H1 (cell line): Measurements from ENCODE around the gene XPNPEP2. TPM values are rescaled to one million over a fixed set of nuclear protein-coding genes. Genes with fewer than 3 reads are reported as not detected.
A peak's percentile ranks its signal among the peaks of the same experiment; 100 is the strongest.

Experiments used
- CTCF ChIA-PET: fragments of 300-600 bp; sonication (Branson Sonifier 250); formaldehyde crosslinking; loops from one replicate; lab custom pipeline; 2021; ENCODE audit not compliant: partially characterized antibody; lab: Charles Lee
- POLR2A ChIA-PET: fragments of 300-600 bp; sonication (Branson Sonifier 250); formaldehyde crosslinking; loops from one replicate; lab custom pipeline; 2021; ENCODE audit warnings: inconsistent platforms; ENCODE audit not compliant: partially characterized antibody; lab: Charles Lee
- DNase-seq, 2 experiments: peaks; one replicate each; pipeline versions ENCODE4 v3.0.0 to v3.0.0-alpha.2; 2010 to 2022; ENCODE audit warnings: low spot score in 2 of 2, low read depth in 1 of 2, mixed read lengths in 1 of 2
- FAIRE-seq: peaks from 2 replicates; lab custom pipeline; 2011; peaks lifted over from hg19 to GRCh38; lab: Jason Lieb, UNC
- H2AFZ ChIP-seq: 2 replicates; pipeline ENCODE4 v1.8.1; 2012; ENCODE audit warnings: low read length, inconsistent platforms
- H2AK5ac ChIP-seq: 2 replicates; pipeline ENCODE4 v1.6.1; 2013; ENCODE audit warnings: low read depth, low read length
- H2BK120ac ChIP-seq: replicated peaks from 2 replicates; pipeline ENCODE3; 2013; ENCODE audit warnings: low read depth, low read length, inconsistent platforms
- H2BK12ac ChIP-seq: 2 replicates; pipeline ENCODE4 v1.6.1; 2013; ENCODE audit warnings: low read depth, low read length
- H2BK15ac ChIP-seq: 2 replicates; pipeline ENCODE4 v1.6.1; 2013; ENCODE audit warnings: low read length
- H2BK20ac ChIP-seq: 2 replicates; pipeline ENCODE4 v1.6.1; 2013; ENCODE audit warnings: low read length
- H2BK5ac ChIP-seq: 2 replicates; pipeline ENCODE4 v1.6.1; 2013; ENCODE audit warnings: low read depth, low read length
- H3K14ac ChIP-seq: 2 replicates; pipeline ENCODE4 v1.6.1; 2013; ENCODE audit warnings: inconsistent platforms; ENCODE audit not compliant: insufficient read length
- H3K18ac ChIP-seq: 2 replicates; pipeline ENCODE4 v1.6.1; 2013; ENCODE audit warnings: low read length; ENCODE audit errors: extremely low read depth
- H3K23ac ChIP-seq: 2 replicates; pipeline ENCODE4 v1.6.1; 2013; ENCODE audit warnings: inconsistent platforms; ENCODE audit not compliant: insufficient read length
- H3K23me2 ChIP-seq: 2 replicates; pipeline ENCODE4 v1.6.1; 2013; ENCODE audit warnings: low read depth, low read length
- H3K27ac ChIP-seq: 2 replicates; pipeline ENCODE4 v1.6.1; 2011; ENCODE audit warnings: low read depth, low read length, inconsistent platforms
- H3K27me3 ChIP-seq, 4 experiments: replicated peaks in 1 of 4; 1 replicate in 1 of 4; 2 replicates in 3 of 4; pipeline versions ENCODE4 v1.6.1 to v1.8.1; 2011 to 2013; ENCODE audit warnings: low read length in 3 of 4, mild to moderate bottlenecking in 3 of 4, inconsistent platforms in 2 of 4, mixed read lengths in 2 of 4, moderate library complexity in 1 of 4; ENCODE audit not compliant: control insufficient read depth in 3 of 4, insufficient read depth in 3 of 4; ENCODE audit errors: extremely low read depth in 1 of 4
- H3K36me3 ChIP-seq, 4 experiments: 2 replicates each; pipeline versions ENCODE4 v1.6.1 to v1.8.1; 2011 to 2013; ENCODE audit warnings: mild to moderate bottlenecking in 4 of 4, low read length in 3 of 4, moderate library complexity in 2 of 4, control low read depth in 1 of 4, inconsistent platforms in 1 of 4; ENCODE audit not compliant: insufficient read depth in 4 of 4, control insufficient read depth in 2 of 4
- H3K4ac ChIP-seq: replicated peaks from 2 replicates; pipeline ENCODE3; 2013; ENCODE audit warnings: low read length, low read depth, mixed read lengths, inconsistent platforms; ENCODE audit not compliant: insufficient read length
- H3K4me1 ChIP-seq, 4 experiments: replicated peaks in 1 of 4; 1 replicate in 1 of 4; 2 replicates in 3 of 4; pipeline versions ENCODE4 v1.6.1 to v1.8.1; 2011 to 2013; ENCODE audit warnings: low read length in 3 of 4, inconsistent platforms in 2 of 4, mixed read lengths in 1 of 4; ENCODE audit not compliant: insufficient read depth in 4 of 4, control insufficient read depth in 3 of 4
- H3K4me2 ChIP-seq, 2 experiments: 2 replicates each; pipeline versions ENCODE4 v1.6.1 to v1.8.1; 2011 to 2013; ENCODE audit warnings: low read depth in 2 of 2, low read length in 2 of 2, control low read depth in 1 of 2, inconsistent platforms in 1 of 2, mild to moderate bottlenecking in 1 of 2; ENCODE audit not compliant: insufficient read depth in 1 of 2
- H3K4me3 ChIP-seq, 4 experiments: fragments of 200-600, 300-600 bp in 1 of 4; sonication (generic), shearing (Covaris generic), sonication (Bioruptor Twin) in 1 of 4; 2 replicates each; pipeline versions ENCODE4 v1.5.1 to v1.8.1; 2011 to 2016; ENCODE audit warnings: low read length in 4 of 4, low read depth in 3 of 4, control low read depth in 2 of 4, inconsistent platforms in 2 of 4, mild to moderate bottlenecking in 2 of 4, mixed read lengths in 1 of 4, moderate library complexity in 1 of 4; ENCODE audit not compliant: insufficient read depth in 2 of 4; ENCODE audit errors: extremely low read depth in 1 of 4
- H3K56ac ChIP-seq: replicated peaks from 2 replicates; pipeline ENCODE3; 2013; ENCODE audit warnings: low read depth, mild to moderate bottlenecking, mixed read lengths, low read length, inconsistent platforms; ENCODE audit not compliant: insufficient read length
- H3K79me1 ChIP-seq: 2 replicates; pipeline ENCODE4 v1.6.1; 2013; ENCODE audit warnings: low read depth, low read length, control low read depth
- H3K79me2 ChIP-seq, 2 experiments: 2 replicates each; pipeline versions ENCODE4 v1.6.1 to v1.8.1; 2012 to 2013; ENCODE audit warnings: low read length in 2 of 2, mild to moderate bottlenecking in 2 of 2, inconsistent platforms in 1 of 2; ENCODE audit not compliant: insufficient read depth in 2 of 2, control insufficient read depth in 1 of 2
- H3K9ac ChIP-seq, 4 experiments: replicated peaks in 1 of 4; 1 replicate in 1 of 4; 2 replicates in 3 of 4; pipeline versions ENCODE4 v1.6.1 to v1.8.1; 2011 to 2013; ENCODE audit warnings: low read depth in 3 of 4, low read length in 3 of 4, control low read depth in 2 of 4, mild to moderate bottlenecking in 2 of 4, moderate library complexity in 2 of 4, inconsistent platforms in 1 of 4; ENCODE audit errors: extremely low read depth in 1 of 4
- H3K9me3 ChIP-seq, 2 experiments: 2 replicates each; pipeline versions ENCODE4 v1.6.1 to v1.8.1; 2012 to 2013; ENCODE audit warnings: mild to moderate bottlenecking in 2 of 2, moderate library complexity in 2 of 2, control low read depth in 1 of 2, inconsistent platforms in 1 of 2, low read depth in 1 of 2, low read length in 1 of 2, mixed read lengths in 1 of 2; ENCODE audit not compliant: insufficient read depth in 2 of 2
- H4K20me1 ChIP-seq, 2 experiments: replicated peaks in 1 of 2; 2 replicates each; pipeline versions ENCODE3 to v1.8.1; 2011 to 2013; ENCODE audit warnings: inconsistent platforms in 2 of 2, low read length in 2 of 2, mild to moderate bottlenecking in 1 of 2; ENCODE audit not compliant: insufficient read depth in 2 of 2, control insufficient read depth in 1 of 2
- H4K5ac ChIP-seq: 2 replicates; pipeline ENCODE4 v1.6.1; 2013; ENCODE audit warnings: low read length, low read depth, mixed read lengths, inconsistent platforms; ENCODE audit not compliant: insufficient read length
- H4K8ac ChIP-seq: 2 replicates; pipeline ENCODE4 v1.8.0; 2013; ENCODE audit warnings: mild to moderate bottlenecking, moderate library complexity, low read length, inconsistent platforms; ENCODE audit not compliant: insufficient read depth; ENCODE audit errors: extremely low read depth
- H4K91ac ChIP-seq: replicated peaks from 2 replicates; pipeline ENCODE3; 2013; ENCODE audit warnings: low read length, mixed read lengths, inconsistent platforms; ENCODE audit not compliant: insufficient read length
- CTCF ChIP-seq, 3 experiments: IDR thresholded peaks; 1 replicate in 2 of 3; 2 replicates in 1 of 3; pipeline versions ENCODE4 v1.5.1 to v1.6.1; 2011; ENCODE audit warnings: low read length in 3 of 3, mild to moderate bottlenecking in 3 of 3, inconsistent platforms in 2 of 3, low read depth in 1 of 3, moderate library complexity in 1 of 3; ENCODE audit not compliant: insufficient read depth in 1 of 3; ENCODE audit errors: control extremely low read depth in 1 of 3
- E2F6 ChIP-seq: IDR thresholded peaks from 2 replicates; pipeline ENCODE4 v1.6.1; 2012; ENCODE audit warnings: inconsistent platforms
- MAX ChIP-seq: IDR thresholded peaks from 2 replicates; pipeline ENCODE4 v1.6.1; 2012; ENCODE audit warnings: inconsistent platforms
- RAD21 ChIP-seq, 2 experiments: IDR thresholded peaks in 1 of 2; conservative IDR thresholded peaks in 1 of 2; 2 replicates each; pipeline ENCODE4 v1.6.1; 2011; ENCODE audit warnings: low read depth in 2 of 2, low read length in 2 of 2, improper control_type of control experiment in 1 of 2, inconsistent platforms in 1 of 2, mild to moderate bottlenecking in 1 of 2, moderate library complexity in 1 of 2
- SP1 ChIP-seq: IDR thresholded peaks from 2 replicates; pipeline ENCODE4 v1.6.1; 2011; ENCODE audit warnings: low read depth, low read length
- TEAD4 ChIP-seq: IDR thresholded peaks from 2 replicates; pipeline ENCODE4 v1.6.1; 2012; ENCODE audit warnings: low read depth, low read length, inconsistent platforms, mixed read lengths
- WGBS, 2 experiments: shearing (Covaris generic) in 1 of 2; methylation state at CpG; one replicate each; pipeline versions ENCODE4 v1.1.6 to v1.1.7; 2013 to 2015; ENCODE audit warnings: low lambda C conversion rate in 2 of 2, mixed read lengths in 2 of 2, inconsistent platforms in 1 of 2, low coverage in 1 of 2, missing lambda C conversion rate in 1 of 2; ENCODE audit not compliant: insufficient replicate concordance in 2 of 2, insufficient coverage in 1 of 2, insufficient read length in 1 of 2; ENCODE audit errors: extremely low coverage in 1 of 2, missing lambda C conversion rate in 1 of 2; 5-methylcytosine and 5-hydroxymethylcytosine counted together
- polyA plus RNA-seq, 7 experiments: library from polyadenylated mRNA; depleted of rRNA in 3 of 7; stranded (reverse) in 5 of 7; unstranded in 2 of 7; fragments of >200 nt in 5 of 7; fragments of 200-250 nt in 2 of 7; gene quantifications; 1 replicate in 5 of 7; 2 replicates in 1 of 7; 4 replicates in 1 of 7; pipeline versions ENCODE4 v1.2.1 to v1.2.3, GENCODE V29; 2011 to 2013; ENCODE audit warnings: missing spikeins in 2 of 7, mixed read lengths in 2 of 7
- total RNA-seq: library from RNA; stranded (reverse); fragmentation: NEBNext Ultra II Directional; extraction: Animal tissue kit (Norgen Biotek cat#: 25700); gene quantifications from 2 replicates; pipeline ENCODE4 v1.2.1, GENCODE V29; 2021

Gene XPNPEP2
- total and polyA plus RNA-seq, 2 of the 8 experiments (the other 6 are each of a cell fraction or from before 2014, with no cell fraction given), result 0.27 TPM; not detected in 1

- no peak overlapping the region for H2BK20ac ChIP-seq
- H4K8ac ChIP-seq, result no peak overlapping the region; the same call in 1 of the 2 replicates
- no peaks in the 10 kb centered on the region for H3K4me1 ChIP-seq
- H4K5ac ChIP-seq, result no peak overlapping the region
- no peak overlapping the region for H3K14ac ChIP-seq
- no peak overlapping the region for H2BK12ac ChIP-seq
- H2AK5ac ChIP-seq, result no peak overlapping the region
- H3K36me3 ChIP-seq, result no peaks in the 10 kb centered on the region
- no peak overlapping the region for H3K27ac ChIP-seq
- H3K56ac ChIP-seq, result no peak overlapping the region
- no peaks in the 10 kb centered on the region for H3K79me2 ChIP-seq
- ChIA-PET CTCF (interaction anchor here (0.6 to 5.7 kb wide), 32 partner anchors 8 to 153 kb away, joined by 3 to 48 read pairs (median 4); no protein-coding TSS in a partner anchor), POLR2A (interaction anchor here (1.0 kb wide), 1 partner anchor 117 kb away, joined by 4 read pairs; no protein-coding TSS in a partner anchor)
- H4K20me1 ChIP-seq, result no peaks in the 10 kb centered on the region
- no peaks in the 10 kb centered on the region for H3K27me3 ChIP-seq
- no peaks in the 10 kb centered on the region for H3K9me3 ChIP-seq
- TF ChIP-seq RAD21 (IDR thresholded peaks at IDR 0.05 in 1 of 2, conservative IDR thresholded peaks at IDR 0.05 in 1 of 2; ENCODE audit: low read depth in 2 of 2, low read length in 2 of 2), result peak; percentile 81
- TF ChIP-seq MAX, result 0 out of 2 replicates have a peak, but pooled peaks have one; percentile 33
- no peak for TF ChIP-seq SP1
- peak; percentile 66 for TF ChIP-seq E2F6
- peak in 2 of 3 experiments; percentile 76 to 86; a peak in 3 of 4 replicates for TF ChIP-seq CTCF (IDR thresholded peaks at IDR 0.05; ENCODE audit: control extremely low read depth in 1 of 3, insufficient read depth in 1 of 3, low read depth in 1 of 3, low read length in 3 of 3)
- TF ChIP-seq TEAD4, result no peak
- H3K18ac ChIP-seq, result no peak overlapping the region
- H2BK120ac ChIP-seq, result no peak overlapping the region
- H3K9ac ChIP-seq, result no peak overlapping the region
- H3K23me2 ChIP-seq, result no peaks in the 10 kb centered on the region
- DNase-seq (peak in 1 of 2 experiments; percentile 81), FAIRE-seq (no peak)
- H2BK15ac ChIP-seq, result no peak overlapping the region
- H3K79me1 ChIP-seq, result no peaks in the 10 kb centered on the region
- no peak overlapping the region for H2BK5ac ChIP-seq
- peak overlapping the region in 1 of 2 experiments; percentile 13; a peak in 1 of 4 replicates for H3K4me2 ChIP-seq
- peak overlapping the region; percentile 51; the same call in 1 of the 2 replicates for H2AFZ ChIP-seq
- 63% methylated on average over 20 of the region's 22 CpGs; no CpG with 5 or more reads in 1 of the 2 experiments for WGBS, 2 experiments
- no peak overlapping the region for H3K4ac ChIP-seq
- H3K4me3 ChIP-seq, result no peak overlapping the region
- H3K23ac ChIP-seq, result no peak overlapping the region
- no peak overlapping the region for H4K91ac ChIP-seq
These were observed 15.6 kb downstream of the XPNPEP2 start for GRCh38 chrX:129754056-129755024.
